ENCODE measurements around the gene GHRL.

Gene GHRL

DNA sequence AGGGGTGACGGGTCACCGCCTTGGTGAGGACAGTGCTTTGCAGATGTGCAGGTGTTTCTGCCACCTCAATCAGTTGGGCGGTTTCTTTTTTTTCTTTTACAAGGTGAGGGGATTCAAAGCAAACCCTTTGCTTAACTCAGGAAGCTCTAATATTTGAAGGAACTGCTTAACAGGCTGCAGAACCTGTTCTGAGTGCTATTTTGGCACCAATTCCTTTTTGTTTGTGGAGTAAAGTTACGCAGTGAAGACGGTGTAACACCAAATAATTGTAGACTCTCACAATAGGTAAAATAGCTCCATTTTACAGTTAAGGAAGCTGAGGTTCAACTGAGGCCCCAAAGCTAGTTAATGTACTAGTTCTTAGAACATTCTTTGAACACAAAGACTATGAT lies 6.6 kb downstream of the GHRL start:
- no peak overlapping the region for H2BK120ac ChIP-seq (ENCODE audit: low read depth, low read length)

GRCh38 chr3:10285272-10286132 lies 7.2 kb downstream of the GHRL start:
- Histone ChIP-seq H2BK120ac (ENCODE audit: low read depth, low read length) (no peak overlapping the region), H2BK12ac (ENCODE audit: low read length) (no peak overlapping the region), H3K4ac (ENCODE audit: low read length) (no peak overlapping the region), H3K27ac (replicated peaks; ENCODE audit: low read length) (peak overlapping the region; percentile 26), H3K27me3 (ENCODE audit: control insufficient read depth in 3 of 3, insufficient read depth in 3 of 3, low read depth in 1 of 3, low read length in 3 of 3) (no peaks in the 10 kb centered on the region), H4K8ac (ENCODE audit: low read depth, low read length) (no peak overlapping the region), H2BK15ac (ENCODE audit: low read length) (no peak overlapping the region), H3K23ac (ENCODE audit: low read depth, low read length, poor library complexity) (no peak overlapping the region), H3K18ac (ENCODE audit: low read length) (peak overlapping the region; percentile 6), H3K4me1 (ENCODE audit: control insufficient read depth in 2 of 2, insufficient read depth in 1 of 2, low read depth in 1 of 2, low read length in 2 of 2) (peaks cover 12 to 22% of the 10 kb centered on the region in 2 donors), H3K79me1 (ENCODE audit: low read depth, low read length) (no peaks in the 10 kb centered on the region), H2AK5ac (ENCODE audit: low read depth, low read length) (peak overlapping the region; percentile 15), H3K4me3 (ENCODE audit: low read length in 2 of 2) (no peak overlapping the region), H3K4me2 (ENCODE audit: insufficient read depth, low read length, poor library complexity, severe bottlenecking) (no peak overlapping the region), H3K36me3 (replicated peaks in 1 of 2; ENCODE audit: control insufficient read depth in 2 of 2, insufficient read depth in 2 of 2, low read length in 2 of 2) (peaks cover 5 to 71% of the 10 kb centered on the region in 2 donors), H2AFZ (ENCODE audit: low read length) (no peak overlapping the region), H4K91ac (ENCODE audit: low read depth, low read length, poor library complexity) (no peak overlapping the region), H3K9ac (ENCODE audit: low read depth, low read length, poor library complexity) (no peak overlapping the region), H2BK5ac (ENCODE audit: low read length) (no peak overlapping the region), H3K14ac (ENCODE audit: low read length) (no peak overlapping the region), H3K9me3 (replicated peaks in 1 of 2; ENCODE audit: control insufficient read depth in 2 of 2, insufficient read depth in 1 of 2, low read depth in 1 of 2, low read length in 2 of 2) (no peaks in the 10 kb centered on the region)
- no peak for DNase-seq (ENCODE audit: low spot score)
- WGBS, 2 donors (ENCODE audit: extremely low coverage in 2 of 2, insufficient read length in 2 of 2, insufficient replicate concordance in 1 of 2): no CpG with 5 or more reads among the region's 12 CpGs

More for the DNA sequence above, 6.6 kb downstream of the GHRL start:
- Histone ChIP-seq H3K79me1 (ENCODE audit: low read depth, low read length) (no peaks in the 10 kb centered on the region), H3K36me3 (replicated peaks in 1 of 2; ENCODE audit: control insufficient read depth in 2 of 2, insufficient read depth in 2 of 2, low read length in 2 of 2) (peaks cover 4 to 65% of the 10 kb centered on the region in 2 donors), H2BK12ac (ENCODE audit: low read length) (no peak overlapping the region), H4K8ac (ENCODE audit: low read depth, low read length) (no peak overlapping the region), H2AFZ (ENCODE audit: low read length) (no peak overlapping the region), H3K9me3 (replicated peaks in 1 of 2; ENCODE audit: control insufficient read depth in 2 of 2, insufficient read depth in 1 of 2, low read depth in 1 of 2, low read length in 2 of 2) (no peaks in the 10 kb centered on the region), H3K9ac (ENCODE audit: low read depth, low read length, poor library complexity) (no peak overlapping the region), H3K27ac (replicated peaks; ENCODE audit: low read length) (no peak overlapping the region), H4K91ac (ENCODE audit: low read depth, low read length, poor library complexity) (no peak overlapping the region), H3K23ac (ENCODE audit: low read depth, low read length, poor library complexity) (no peak overlapping the region), H2BK15ac (ENCODE audit: low read length) (no peak overlapping the region), H2BK5ac (ENCODE audit: low read length) (no peak overlapping the region), H3K4ac (ENCODE audit: low read length) (no peak overlapping the region), H3K14ac (ENCODE audit: low read length) (no peak overlapping the region), H3K4me3 (ENCODE audit: low read length in 2 of 2) (no peak overlapping the region), H3K27me3 (ENCODE audit: control insufficient read depth in 3 of 3, insufficient read depth in 3 of 3, low read depth in 1 of 3, low read length in 3 of 3) (no peaks in the 10 kb centered on the region), H3K4me2 (ENCODE audit: insufficient read depth, low read length, poor library complexity, severe bottlenecking) (no peak overlapping the region), H3K18ac (ENCODE audit: low read length) (no peak overlapping the region), H3K4me1 (ENCODE audit: control insufficient read depth in 2 of 2, insufficient read depth in 1 of 2, low read depth in 1 of 2, low read length in 2 of 2) (peaks cover 12 to 22% of the 10 kb centered on the region in 2 donors), H2AK5ac (ENCODE audit: low read depth, low read length) (peak overlapping the region; percentile 15)
- no peak for DNase-seq (ENCODE audit: low spot score)
- no CpG with 5 or more reads among the region's 5 CpGs for WGBS, 2 donors (ENCODE audit: extremely low coverage in 2 of 2, insufficient read length in 2 of 2, insufficient replicate concordance in 1 of 2)

DNA sequence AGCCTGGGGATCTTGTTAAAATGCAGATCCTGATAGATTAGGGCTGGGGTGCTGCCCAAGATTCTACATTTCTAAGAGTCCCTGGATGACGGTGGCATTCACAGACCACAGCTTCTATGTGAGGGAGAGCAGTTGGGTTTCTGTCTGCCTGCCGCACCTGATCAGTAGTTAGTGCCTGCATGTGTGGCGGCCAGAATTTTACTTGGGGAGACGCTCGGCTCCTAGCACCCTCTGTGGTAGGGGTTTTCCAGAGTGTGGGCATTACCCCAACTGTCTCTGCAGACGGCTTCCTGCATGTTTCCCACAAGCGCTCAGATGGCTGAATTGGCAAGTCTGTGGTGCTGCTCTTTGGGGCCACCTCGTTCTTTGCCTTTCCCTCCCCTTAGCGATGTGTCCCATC lies 8.3 kb downstream of the GHRL start:
- Histone ChIP-seq H3K4me3 (ENCODE audit: low read length in 2 of 2) (no peak overlapping the region), H4K8ac (ENCODE audit: low read depth, low read length) (no peak overlapping the region), H3K4me1 (ENCODE audit: control insufficient read depth in 2 of 2, insufficient read depth in 1 of 2, low read depth in 1 of 2, low read length in 2 of 2) (peaks cover 12 to 18% of the 10 kb centered on the region in 2 donors), H3K79me1 (ENCODE audit: low read depth, low read length) (no peaks in the 10 kb centered on the region), H2AFZ (ENCODE audit: low read length) (no peak overlapping the region), H3K27ac (replicated peaks; ENCODE audit: low read length) (no peak overlapping the region), H3K9ac (ENCODE audit: low read depth, low read length, poor library complexity) (no peak overlapping the region), H2AK5ac (ENCODE audit: low read depth, low read length) (no peak overlapping the region), H2BK5ac (ENCODE audit: low read length) (no peak overlapping the region), H2BK120ac (ENCODE audit: low read depth, low read length) (no peak overlapping the region), H3K36me3 (replicated peaks in 1 of 2; ENCODE audit: control insufficient read depth in 2 of 2, insufficient read depth in 2 of 2, low read length in 2 of 2) (peaks cover 8 to 77% of the 10 kb centered on the region in 2 donors), H3K23ac (ENCODE audit: low read depth, low read length, poor library complexity) (no peak overlapping the region), H3K18ac (ENCODE audit: low read length) (peak overlapping the region; percentile 21), H3K4me2 (ENCODE audit: insufficient read depth, low read length, poor library complexity, severe bottlenecking) (no peak overlapping the region), H2BK15ac (ENCODE audit: low read length) (no peak overlapping the region), H4K91ac (ENCODE audit: low read depth, low read length, poor library complexity) (no peak overlapping the region), H3K9me3 (replicated peaks in 1 of 2; ENCODE audit: control insufficient read depth in 2 of 2, insufficient read depth in 1 of 2, low read depth in 1 of 2, low read length in 2 of 2) (no peaks in the 10 kb centered on the region), H3K4ac (ENCODE audit: low read length) (no peak overlapping the region), H3K27me3 (ENCODE audit: control insufficient read depth in 3 of 3, insufficient read depth in 3 of 3, low read depth in 1 of 3, low read length in 3 of 3) (no peaks in the 10 kb centered on the region), H2BK12ac (ENCODE audit: low read length) (no peak overlapping the region), H3K14ac (ENCODE audit: low read length) (no peak overlapping the region)
- no CpG with 5 or more reads among the region's 9 CpGs for WGBS, 2 donors (ENCODE audit: extremely low coverage in 2 of 2, insufficient read length in 2 of 2, insufficient replicate concordance in 1 of 2)
- no peak for DNase-seq (ENCODE audit: low spot score)

- H3K79me1 ChIP-seq (ENCODE audit: low read depth, low read length): no peaks in the 10 kb centered on the region
- no peak overlapping the region for H3K23ac ChIP-seq (ENCODE audit: low read depth, low read length, poor library complexity)
- no peaks in the 10 kb centered on the region for H3K9me3 ChIP-seq (replicated peaks in 1 of 2; ENCODE audit: control insufficient read depth in 2 of 2, insufficient read depth in 1 of 2, low read depth in 1 of 2, low read length in 2 of 2)
- no CpG with 5 or more reads among the region's 5 CpGs for WGBS, 2 donors (ENCODE audit: extremely low coverage in 2 of 2, insufficient read length in 2 of 2, insufficient replicate concordance in 1 of 2)
- no peak overlapping the region for H2BK5ac ChIP-seq (ENCODE audit: low read length)
- no peak overlapping the region for H2BK15ac ChIP-seq (ENCODE audit: low read length)
- H2AK5ac ChIP-seq (ENCODE audit: low read depth, low read length): no peak overlapping the region
- no peak overlapping the region for H3K4ac ChIP-seq (ENCODE audit: low read length)
- H3K27me3 ChIP-seq (ENCODE audit: control insufficient read depth in 3 of 3, insufficient read depth in 3 of 3, low read depth in 1 of 3, low read length in 3 of 3): no peaks in the 10 kb centered on the region
- no peak overlapping the region for H2AFZ ChIP-seq (ENCODE audit: low read length)
- H2BK12ac ChIP-seq (ENCODE audit: low read length): no peak overlapping the region
- no peak overlapping the region for H3K4me3 ChIP-seq (ENCODE audit: low read length in 2 of 2)
- H4K8ac ChIP-seq (ENCODE audit: low read depth, low read length): no peak overlapping the region
- no peak for DNase-seq (ENCODE audit: low spot score)
- H3K14ac ChIP-seq (ENCODE audit: low read length): no peak overlapping the region
- H3K27ac ChIP-seq (replicated peaks; ENCODE audit: low read length): no peak overlapping the region
- peaks cover 12 to 18% of the 10 kb centered on the region in 2 donors for H3K4me1 ChIP-seq (ENCODE audit: control insufficient read depth in 2 of 2, insufficient read depth in 1 of 2, low read depth in 1 of 2, low read length in 2 of 2)
- H3K36me3 ChIP-seq (replicated peaks in 1 of 2; ENCODE audit: control insufficient read depth in 2 of 2, insufficient read depth in 2 of 2, low read length in 2 of 2): peaks cover 10 to 80% of the 10 kb centered on the region in 2 donors
- no peak overlapping the region for H3K4me2 ChIP-seq (ENCODE audit: insufficient read depth, low read length, poor library complexity, severe bottlenecking)
- no peak overlapping the region for H3K9ac ChIP-seq (ENCODE audit: low read depth, low read length, poor library complexity)
- H3K18ac ChIP-seq (ENCODE audit: low read length): no peak overlapping the region
- H2BK120ac ChIP-seq (ENCODE audit: low read depth, low read length): no peak overlapping the region
- H4K91ac ChIP-seq (ENCODE audit: low read depth, low read length, poor library complexity): no peak overlapping the region
Observed at GRCh38 chr3:10283638-10284037, 9.1 kb downstream of the GHRL start.

Measured in neuronal stem cell (in vitro differentiated cells).